HG02943 (cell line): ENCODE data around the gene PRCD.

Source experiments
- ATAC-seq: cut with Tn5 transposase; IDR thresholded peaks from one replicate; pipeline ENCODE4 v1.9.1; 2021; ENCODE audit warnings: mild to moderate bottlenecking, low read depth, moderate library complexity; ENCODE audit not compliant: unreplicated experiment

Gene PRCD

GRCh38 chr17:76538281-76538931, 1.4 kb upstream of the PRCD start:
- ATAC-seq = no peak

GRCh38 chr17:76538941-76539570, 788 bp upstream of the PRCD start:
- ATAC-seq = no peak

GRCh38 chr17:76540381-76541300, 797 bp downstream of the PRCD start:
- no peak for ATAC-seq

GRCh38 chr17:76541739-76542454, 2.1 kb downstream of the PRCD start:
- no peak for ATAC-seq

- ATAC-seq = no peak
Measured at GRCh38 chr17:76542566-76542971, 2.7 kb downstream of the PRCD start.

GRCh38 chr17:76542984-76543383, 3.1 kb downstream of the PRCD start:
- ATAC-seq = no peak

GRCh38 chr17:76543482-76543825, 3.6 kb downstream of the PRCD start:
- ATAC-seq = no peak

- ATAC-seq = no peak
Measured at GRCh38 chr17:76543826-76544545, 4.1 kb downstream of the PRCD start.

- ATAC-seq = no peak
Measured at GRCh38 chr17:76544546-76545365, 4.9 kb downstream of the PRCD start.

GRCh38 chr17:76545918-76546555, 6.2 kb downstream of the PRCD start:
- ATAC-seq = no peak

- ATAC-seq = no peak
Measured at GRCh38 chr17:76546556-76547182, 6.8 kb downstream of the PRCD start.

- ATAC-seq = no peak
Measured at GRCh38 chr17:76547183-76547641, 7.4 kb downstream of the PRCD start.

GRCh38 chr17:76547642-76548202, 7.9 kb downstream of the PRCD start:
- no peak for ATAC-seq

GRCh38 chr17:76548378-76549214, 8.8 kb downstream of the PRCD start:
- no peak for ATAC-seq

GRCh38 chr17:76549215-76549518, 9.3 kb downstream of the PRCD start:
- ATAC-seq = no peak

GRCh38 chr17:76549539-76549938, 9.7 kb downstream of the PRCD start:
- ATAC-seq = no peak
